NCI-H510A treated with DMSO at 0.1 percent for 48 hours (cell line): ENCODE measurements around the gene VOPP1.
"Not testable (repeated sequence)": the region's sequence is repeated elsewhere in the genome, so short reads cannot be mapped to it uniquely, and the experiment has no call there.

Experiments
- DNase-seq: peaks from one replicate; lab custom pipeline; 2025; lab: John Stamatoyannopoulos, UW

VOPP1 gene

DNA sequence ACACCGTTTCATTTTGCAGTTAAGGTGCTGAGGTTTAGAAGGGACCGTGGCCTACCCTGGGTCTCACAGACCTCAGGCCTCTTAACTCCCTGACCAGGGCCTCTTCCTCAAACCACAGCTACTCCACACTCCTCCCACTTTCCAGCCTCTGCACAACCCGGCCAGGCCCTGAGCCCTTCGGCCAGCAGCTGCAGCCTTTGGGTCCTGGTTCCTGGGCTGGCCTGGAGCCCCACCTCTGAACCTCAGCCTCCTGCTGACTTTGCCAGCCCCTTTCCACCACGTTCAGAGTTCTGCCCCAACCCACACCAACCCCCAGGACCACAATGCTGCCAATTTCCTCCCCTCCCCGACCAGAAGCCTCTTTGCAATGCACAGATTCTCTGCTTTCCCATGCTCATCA, 84.1 kb downstream of the VOPP1 start:
- DNase-seq = no peak

DNA sequence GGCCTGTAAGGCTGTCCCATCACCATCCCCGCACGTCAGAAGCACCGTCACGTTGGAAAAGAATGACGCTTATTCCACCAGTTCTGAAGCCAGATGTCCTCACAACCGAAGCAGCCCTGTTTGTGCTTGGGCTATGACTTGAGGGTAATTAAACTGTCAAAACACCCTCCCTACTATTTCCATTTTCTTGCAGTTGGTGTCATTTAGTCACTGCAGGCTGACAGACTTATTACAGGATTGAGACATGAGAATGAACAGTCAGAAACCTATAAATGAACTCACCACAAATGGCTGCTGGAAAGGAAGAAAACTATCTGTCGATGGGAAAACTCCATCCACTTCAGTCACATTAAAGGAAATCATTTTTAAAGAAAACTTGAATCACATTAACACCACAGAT, 85.3 kb downstream of the VOPP1 start:
- no peak for DNase-seq

DNA sequence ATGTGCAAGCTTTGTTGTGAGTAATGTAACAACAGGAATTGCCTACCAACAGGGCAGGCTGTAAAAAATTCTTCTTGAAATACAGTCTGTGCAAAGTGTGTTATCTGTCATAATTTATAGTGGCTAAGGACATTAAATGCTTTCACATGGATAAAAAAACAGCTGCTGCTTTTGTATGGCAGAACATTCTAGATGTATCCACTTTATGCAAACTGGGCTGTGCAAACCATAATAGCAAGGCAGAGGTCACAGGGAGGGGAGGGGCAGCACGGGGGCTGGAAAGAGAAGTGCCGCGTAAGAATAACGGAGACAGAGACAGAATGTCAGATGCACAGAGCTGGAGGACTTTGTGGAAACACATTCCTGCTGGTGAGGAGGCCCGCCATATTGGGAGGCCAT, 86.1 kb downstream of the VOPP1 start:
- DNase-seq = no peak

DNA sequence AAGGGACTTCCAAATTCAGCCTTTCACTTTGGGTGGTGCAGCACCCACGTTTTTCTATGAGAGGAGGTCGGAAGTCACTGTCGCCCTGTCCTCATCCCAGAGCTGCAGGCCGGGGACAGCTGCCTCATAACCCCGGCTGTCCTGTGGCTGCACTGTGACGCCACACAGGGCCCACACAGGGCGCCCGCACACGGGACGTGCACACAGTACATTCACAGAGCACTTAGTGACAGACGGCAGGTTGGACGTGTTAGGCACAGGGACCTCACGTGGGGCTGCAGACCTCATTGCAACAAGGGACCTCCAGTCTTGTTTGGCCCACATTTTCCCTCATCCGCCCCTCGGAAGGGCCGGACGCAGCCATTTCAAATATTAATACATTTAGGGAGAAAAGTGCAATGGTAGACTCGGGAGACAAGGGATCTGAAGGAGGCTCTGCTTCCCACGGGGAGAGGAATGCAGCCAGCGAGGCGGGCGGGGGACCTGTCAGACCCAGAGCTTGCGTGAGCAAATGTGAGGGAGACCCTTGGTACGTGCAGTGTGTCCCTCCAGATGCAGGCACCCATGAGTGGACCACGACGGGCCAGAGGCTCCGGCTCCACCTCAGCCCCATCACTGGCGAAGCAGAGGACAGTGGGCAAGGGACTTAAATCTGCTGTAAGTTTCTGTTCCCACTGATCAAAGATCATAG, 86.7 kb downstream of the VOPP1 start:
- DNase-seq = no peak

DNA sequence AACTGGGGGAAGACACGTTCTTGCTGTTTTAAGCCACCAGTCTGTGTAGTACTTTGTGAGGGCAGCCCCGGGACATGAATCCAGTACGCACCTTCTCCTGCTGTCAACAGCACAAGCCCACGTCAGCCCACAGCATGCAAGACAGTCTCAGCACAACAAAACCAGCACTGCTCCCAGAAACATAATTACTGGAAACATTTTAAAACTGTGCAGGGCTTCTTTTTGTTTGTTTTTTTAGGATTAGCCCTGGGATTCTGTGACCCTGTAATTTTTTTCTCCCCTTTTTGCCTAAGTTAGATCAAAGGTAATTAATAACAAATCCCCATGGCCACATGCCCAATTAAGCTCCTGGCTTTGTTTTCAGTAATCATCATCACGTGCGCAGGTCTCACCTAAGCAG, 87.5 kb downstream of the VOPP1 start:
- no peak for DNase-seq

DNA sequence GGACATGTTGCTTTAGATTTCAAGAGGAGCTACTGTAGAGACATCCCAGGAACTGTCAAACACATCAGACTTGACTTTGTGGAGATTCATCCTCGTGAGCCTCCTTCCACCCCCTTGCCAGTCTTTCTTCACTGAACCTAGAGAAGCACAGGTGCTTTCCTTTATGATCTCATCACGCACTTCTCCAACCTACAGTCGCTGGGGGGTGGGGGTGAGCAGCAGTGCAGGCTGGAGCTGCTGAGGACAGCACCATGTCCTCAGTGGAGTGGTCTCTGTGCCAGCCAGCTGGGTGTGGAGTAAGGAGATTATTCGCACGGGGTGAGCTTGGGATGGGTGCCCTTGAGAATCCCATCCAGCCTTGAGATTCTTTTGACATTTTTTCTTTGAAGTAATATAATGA, 88.1 kb downstream of the VOPP1 start:
- DNase-seq = no peak

DNA sequence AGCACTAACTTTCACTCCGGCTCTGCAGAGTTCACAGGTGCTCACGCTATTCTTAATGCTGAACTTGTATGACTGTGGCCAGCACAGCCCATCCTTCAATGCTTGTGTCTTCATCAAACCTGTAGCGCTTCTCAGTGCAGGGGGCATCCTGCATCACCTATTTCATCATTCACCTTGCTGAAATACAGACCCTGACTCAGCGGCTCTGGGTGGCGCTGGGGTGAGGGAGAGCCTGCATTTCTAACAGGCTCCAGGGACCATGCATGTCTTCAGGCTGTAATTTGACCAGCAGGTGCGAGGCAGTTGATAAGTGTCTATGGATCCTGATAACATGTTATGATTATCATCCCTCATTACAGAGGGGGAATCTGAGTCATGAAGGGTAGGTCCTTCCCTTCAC, 89.3 kb downstream of the VOPP1 start:
- no peak for DNase-seq

DNA sequence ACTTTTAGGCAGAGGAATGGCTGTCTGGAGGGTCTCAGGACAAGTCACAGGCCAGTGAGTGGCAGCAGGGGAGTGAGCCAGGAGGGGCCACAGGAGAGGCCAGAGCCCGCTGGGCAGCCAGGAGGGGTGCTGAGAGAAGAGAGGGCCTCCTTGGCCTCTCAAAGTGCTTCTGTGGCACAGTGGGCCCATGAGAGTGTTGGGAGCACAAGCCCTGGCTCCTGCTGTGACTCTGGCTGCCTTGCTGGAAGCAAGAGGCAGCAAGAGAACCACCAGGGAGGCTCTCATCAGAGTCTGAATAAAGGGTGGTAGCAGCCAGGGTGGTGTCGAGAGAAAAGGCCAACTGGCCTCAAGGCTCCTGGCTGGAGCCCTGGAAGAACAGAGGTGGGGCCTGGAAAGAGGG, 91.1 kb downstream of the VOPP1 start:
- DNase-seq = no peak

DNA sequence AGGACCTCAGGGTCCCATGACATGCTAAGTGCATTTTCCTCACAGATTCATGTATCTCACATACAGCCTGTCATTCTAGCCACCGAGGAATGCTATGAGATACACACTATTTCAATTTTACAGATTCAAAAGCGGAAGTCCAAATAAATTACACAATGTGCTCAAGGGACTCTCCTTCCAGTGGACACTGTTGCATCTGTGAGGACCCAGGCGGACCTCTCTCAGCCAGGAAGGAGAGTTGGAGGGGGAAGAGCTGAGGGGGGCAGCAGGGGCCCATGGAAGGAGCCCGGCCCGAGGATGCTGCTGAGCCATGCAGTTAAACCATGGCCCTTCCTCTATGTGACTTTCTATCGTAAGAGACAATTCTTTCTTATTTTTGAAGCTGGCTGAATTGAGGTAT, 93.6 kb downstream of the VOPP1 start:
- DNase-seq = no peak

DNA sequence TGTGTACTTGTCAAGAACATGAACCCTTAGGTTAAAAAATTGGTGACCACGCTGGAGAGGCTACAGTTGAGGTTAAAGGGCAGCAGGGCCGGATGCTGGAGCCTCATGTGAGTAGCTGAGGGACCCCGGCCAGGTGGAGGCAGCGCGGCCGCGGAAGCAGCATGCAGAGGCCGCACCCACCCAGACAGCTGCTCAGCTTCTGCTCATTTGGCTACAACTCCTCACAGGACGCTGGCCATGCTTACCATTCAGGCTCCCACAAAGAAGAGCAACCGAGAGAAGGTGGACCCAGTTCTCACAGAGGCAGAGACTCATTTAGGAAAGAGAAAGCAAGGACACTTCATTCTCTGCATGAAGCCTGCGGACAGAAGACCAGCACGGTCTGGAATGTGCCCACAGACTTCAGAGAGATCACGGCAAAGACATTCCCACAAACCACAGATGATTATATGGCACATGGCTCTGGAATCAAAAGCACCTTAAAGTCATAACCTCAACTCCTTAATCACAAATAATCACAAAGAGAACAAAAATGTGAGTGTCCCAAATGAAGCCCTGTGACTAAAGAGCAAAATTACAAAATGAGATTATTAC, 94.4 kb downstream of the VOPP1 start:
- DNase-seq = no peak

DNA sequence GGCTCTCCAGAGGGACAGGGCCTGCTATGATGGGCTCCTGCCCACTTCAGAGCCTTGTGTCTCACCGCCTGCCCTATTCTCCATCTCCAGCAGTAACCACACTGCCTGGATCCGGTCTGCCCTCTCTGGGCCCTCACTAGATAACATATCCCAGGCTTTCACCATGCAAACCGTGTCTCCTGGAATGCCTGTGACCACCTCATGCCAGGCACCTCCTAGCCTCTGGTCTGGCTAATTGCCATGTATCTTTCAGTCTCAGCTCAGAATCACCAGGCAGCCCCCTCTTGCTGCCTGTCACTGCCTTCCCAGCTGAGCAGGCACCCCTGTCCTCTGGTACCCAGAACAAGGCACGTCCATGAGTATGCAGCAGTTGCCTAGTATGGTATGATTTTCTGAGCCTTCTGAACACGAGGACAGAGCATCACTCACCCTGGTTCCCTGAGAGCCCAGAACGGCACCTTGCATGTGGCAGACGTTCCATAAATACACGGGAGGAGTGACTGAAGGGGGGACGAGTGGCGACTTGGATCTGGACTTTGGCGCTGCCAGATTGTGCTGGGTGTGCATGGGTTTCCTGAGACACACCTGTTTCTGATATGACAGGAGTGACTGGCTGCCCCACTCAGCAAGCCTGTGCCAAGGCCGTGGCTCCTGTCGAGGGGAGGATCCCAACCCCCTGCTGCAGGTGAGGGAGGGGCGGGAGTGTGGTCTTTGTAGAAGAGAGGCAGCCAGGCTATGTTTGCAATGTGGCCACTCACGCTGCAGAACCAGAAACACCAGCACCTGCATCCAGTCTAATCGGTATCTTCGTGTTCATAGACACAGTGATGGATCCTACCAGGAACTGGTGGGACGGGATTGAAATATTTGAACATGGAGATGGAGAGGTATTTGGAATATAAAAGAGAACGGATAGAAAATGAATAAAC, 95.2 kb downstream of the VOPP1 start:
- no peak for DNase-seq

DNA sequence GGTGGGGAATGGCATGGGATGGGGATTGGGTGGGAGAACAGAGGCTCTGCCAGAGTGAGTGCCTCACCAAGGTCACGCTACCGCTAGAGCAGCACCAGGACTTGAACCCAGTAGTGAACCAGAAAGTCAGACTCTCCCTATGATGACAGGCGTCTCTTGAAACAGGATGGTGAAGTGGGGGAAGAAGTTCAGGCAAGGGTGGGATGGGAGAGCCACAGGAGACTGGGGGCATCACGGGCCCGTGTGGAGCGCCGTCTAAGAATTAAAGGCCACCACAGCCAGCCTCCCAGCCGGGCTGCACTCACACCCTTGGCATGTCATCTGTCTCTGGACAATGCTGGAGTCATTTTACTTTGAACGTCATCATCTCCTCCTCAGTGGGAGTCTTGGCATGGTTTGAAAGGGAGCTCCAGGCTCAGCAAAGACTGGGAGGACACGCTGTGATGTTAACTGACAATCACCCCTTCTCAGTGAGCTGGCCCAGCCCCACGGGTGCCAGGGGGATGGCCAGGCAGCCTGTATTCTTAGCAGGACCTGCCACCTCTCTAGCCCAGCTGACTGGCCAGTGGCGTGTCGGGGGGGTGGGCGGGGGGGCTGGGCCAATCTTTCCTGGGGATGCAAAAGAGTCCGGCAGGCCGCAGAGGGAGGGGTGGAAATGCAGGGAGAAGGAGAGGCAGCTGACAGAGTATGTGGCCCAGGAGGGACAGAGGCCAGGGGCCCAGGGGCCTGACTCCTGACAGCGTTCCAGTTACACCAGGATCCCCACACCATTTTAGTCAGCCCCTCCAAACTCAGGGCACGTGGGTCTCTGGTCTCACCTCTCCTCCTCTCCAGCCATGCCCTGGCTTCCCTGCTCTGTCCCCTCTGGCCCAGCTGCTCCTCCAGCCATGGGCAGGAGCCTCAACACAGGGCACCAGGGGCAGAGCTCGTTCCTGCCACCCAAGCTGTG, 96.2 kb downstream of the VOPP1 start:
- no peak for DNase-seq

DNA sequence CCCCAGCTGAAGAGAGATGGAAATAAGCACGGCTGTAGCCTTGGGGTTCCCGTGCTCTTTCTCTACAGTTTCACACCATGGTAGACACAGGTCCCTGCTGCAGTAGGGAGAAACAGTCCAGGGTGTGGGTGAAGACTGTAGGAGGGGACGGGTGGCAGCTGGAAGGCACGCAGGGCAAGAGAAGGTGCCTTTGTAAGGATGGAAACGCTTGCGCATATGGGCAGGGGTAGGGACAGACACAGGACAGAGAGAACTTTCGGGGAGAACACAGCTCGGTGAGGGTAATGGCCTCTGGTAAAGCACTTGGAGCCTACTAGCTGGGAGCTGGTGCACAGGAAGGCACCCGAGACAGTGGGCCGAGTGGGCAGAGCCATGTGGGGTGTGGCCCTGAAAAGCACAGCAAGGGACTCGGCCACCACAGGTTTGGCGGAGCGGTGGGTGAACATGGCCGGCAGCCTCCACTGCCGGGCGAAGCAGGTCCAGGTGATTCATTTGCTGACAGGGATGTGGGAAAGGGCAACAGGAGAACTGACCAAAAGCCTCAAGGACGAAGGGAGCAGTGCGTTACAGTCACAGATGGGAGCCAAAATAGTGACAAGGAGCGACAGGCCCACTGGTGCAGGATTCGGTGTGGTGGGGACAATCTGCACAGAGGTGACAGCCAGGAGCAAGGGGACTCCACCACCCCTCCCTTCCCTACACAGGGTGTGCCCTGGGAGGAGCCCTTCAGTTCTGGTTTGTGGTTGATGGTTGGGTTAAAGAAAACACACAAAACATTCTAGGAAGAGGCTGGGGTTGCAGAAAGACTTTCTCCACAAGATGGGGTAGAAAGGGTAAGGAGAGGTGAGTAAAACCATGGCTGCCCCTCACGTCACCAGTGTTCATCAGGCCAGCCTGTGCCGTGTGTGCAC, 97.1 kb downstream of the VOPP1 start:
- DNase-seq = no peak

DNA sequence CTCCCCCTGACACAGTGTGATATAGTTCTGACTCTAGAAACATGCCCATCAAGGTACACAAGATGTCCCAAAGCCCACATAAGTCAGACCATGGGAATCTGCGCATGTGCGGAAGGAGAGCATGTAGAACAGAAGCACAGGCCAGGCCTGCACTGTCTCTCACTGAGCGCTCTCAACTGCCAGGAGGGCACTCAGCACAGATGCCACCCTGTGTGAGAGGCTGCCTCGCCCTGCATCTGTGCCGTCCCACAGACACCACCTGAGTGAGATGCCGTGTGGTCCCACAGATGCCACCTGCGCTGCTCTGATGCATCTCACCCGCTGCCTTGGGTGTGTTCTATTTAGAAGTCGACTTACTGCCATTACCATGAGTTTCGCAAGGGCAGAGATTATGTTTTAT, 98.4 kb downstream of the VOPP1 start:
- no peak for DNase-seq

DNA sequence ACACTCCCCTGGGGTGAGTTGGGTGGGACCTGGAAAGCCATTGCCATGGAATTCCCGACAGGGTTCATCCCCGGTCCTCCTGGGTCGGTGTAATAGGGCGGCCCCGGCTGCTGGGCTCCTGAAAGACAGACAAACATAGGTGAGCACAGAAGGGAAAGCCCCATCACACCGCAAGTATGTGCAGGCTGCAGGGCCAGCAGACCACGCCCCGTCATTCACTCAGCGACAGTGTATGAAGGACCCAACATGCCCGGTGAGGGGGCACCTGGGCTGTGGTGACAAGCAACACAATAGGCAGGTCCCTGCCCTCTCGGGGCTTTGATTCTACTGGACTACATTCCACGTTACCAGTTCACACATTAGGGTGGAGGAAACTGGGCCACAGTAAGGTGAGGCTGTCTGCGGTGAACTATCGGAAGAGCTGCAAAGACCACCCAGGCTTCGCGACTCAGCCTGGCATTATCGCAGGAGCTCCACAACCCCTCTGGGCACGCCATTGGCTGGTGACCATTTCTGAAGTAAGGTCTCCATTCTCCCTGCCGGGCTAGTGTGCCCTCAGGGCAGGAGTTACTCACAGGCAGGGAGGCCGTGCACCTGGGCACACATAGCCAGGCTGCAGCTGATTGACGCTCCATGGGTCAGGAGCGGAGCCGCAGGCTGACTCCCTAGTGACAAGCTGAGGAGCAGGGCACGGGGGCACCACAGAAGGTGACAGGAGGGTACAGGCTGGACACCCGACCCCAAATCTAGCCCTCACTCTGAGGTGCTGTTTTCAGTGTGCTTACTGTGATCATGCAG, 99.2 kb downstream of the VOPP1 start:
- no peak for DNase-seq

DNA sequence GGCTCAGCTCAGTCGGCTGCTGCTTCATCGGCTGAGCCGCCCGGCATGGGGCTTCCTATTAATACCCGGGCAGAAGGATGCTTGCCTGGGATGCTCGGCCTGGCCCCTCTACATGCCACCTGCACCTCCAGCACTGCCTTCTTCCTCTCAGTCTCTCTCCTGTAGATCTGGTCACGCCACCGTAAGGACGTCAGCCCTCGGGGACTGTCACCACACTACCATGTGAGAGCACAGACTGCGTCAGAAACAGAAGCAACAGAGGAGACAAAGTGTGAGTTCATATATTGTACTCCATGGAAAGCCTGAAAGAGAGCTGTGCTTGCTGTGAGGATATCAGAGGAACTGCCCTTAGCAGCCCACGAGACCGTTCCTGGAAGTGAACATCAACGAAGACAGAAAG, 99.9 kb downstream of the VOPP1 start:
- not testable (repeated sequence) for DNase-seq

DNA sequence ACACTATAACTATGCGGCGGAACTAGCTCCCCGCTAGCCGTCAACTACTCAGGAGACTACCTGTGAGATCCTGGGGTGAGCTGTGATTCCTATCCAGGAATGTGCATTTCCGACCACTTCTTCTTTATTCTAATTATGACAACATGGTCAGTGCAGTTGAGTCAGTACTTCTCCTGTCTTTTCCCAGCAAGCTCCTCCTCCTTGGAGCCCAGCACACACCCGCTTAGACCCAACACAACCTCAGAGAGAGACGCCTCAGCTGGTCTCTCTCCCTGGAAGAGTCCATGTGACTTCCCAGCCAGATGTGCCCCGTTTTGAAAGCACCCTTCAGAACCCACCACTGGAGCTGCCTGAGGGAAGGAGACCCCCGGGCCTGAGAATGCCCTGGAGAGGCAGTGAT, 100.7 kb downstream of the VOPP1 start:
- DNase-seq = not testable (repeated sequence)

DNA sequence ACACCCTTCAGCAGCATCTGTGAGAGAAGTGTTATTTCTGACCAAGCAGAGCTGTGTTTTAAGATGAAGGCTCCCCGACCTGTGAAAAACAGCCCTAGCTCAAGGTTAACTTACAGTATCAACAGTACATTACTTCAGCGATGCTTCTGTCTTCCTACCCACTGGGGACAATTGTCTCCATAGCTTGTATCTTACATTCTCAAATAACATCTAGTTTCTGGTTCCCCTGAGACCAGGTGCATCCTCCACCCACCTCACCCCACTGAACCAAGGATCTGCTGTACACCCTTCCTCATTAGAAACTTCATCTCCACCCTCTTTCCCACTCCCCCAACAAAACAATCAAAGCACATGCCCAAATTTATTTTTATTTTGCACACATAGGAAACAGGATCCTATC, 102.0 kb downstream of the VOPP1 start:
- no peak for DNase-seq

DNA sequence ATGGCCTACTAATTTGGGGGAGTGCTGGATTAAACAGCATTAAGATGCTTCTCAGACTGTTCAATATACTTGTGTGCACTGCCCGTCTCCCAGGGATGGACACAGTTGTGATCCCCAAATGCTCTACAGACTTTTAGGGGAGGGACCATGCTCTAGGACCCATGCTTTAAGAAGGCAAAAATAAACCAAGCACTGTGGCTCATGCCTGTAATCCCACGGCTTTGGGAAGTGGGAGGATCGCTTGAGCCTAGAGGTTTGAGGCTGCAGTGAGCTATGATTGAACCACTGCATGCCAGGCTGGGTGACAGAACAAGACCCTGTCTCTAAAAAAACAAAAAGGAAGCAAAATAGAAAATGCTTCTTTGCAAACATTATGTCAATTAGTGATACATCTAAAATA, 102.6 kb downstream of the VOPP1 start:
- DNase-seq = no peak

DNA sequence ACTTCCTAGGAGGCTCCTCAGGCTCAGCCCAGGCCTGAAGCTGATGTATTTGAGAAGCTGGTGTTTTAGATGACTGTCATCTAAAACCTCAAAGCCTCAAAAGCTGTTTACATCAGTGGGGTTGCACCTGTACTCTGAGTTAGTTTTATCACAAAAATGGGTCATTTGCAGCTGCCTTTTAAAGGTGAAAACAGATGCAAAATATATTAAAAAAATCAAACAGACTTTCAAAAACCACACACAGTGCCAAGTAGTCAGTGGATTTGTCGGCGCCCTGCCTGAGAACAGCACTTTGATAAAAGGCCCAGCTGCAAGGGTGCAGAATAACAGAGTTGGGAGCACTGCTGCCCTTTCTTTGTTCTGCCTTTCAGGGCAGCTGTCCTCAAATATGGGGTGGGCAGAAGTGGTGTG, 103.0 kb downstream of the VOPP1 start:
- DNase-seq = no peak
